Keratinocyte (primary cell): ENCODE measurements around the gene SRP68. TPM values are rescaled to one million over a fixed set of nuclear protein-coding genes. Genes with fewer than 3 reads are reported as not detected.

Experiments
- DNase-seq: peaks from one replicate; pipeline ENCODE4 v3.0.0-alpha.2; 2011; ENCODE audit warnings: low read depth, missing footprints, low spot score
- FAIRE-seq: peaks from 2 replicates; lab custom pipeline; 2011; peaks lifted over from hg19 to GRCh38; lab: Jason Lieb, UNC
- H2AFZ ChIP-seq: 2 replicates; pipeline ENCODE4 v1.6.0; 2012; ENCODE audit warnings: low read length, control low read depth, inconsistent platforms; ENCODE audit not compliant: control insufficient read depth
- H3K27ac ChIP-seq: 2 replicates; pipeline ENCODE4 v1.5.1; 2011; ENCODE audit warnings: low read length; ENCODE audit not compliant: control insufficient read depth, insufficient read depth
- H3K27me3 ChIP-seq: 3 replicates; pipeline ENCODE4 v1.6.0; 2011; ENCODE audit warnings: low read length; ENCODE audit not compliant: control insufficient read depth, insufficient read depth; ENCODE audit errors: extremely low read depth
- H3K36me3 ChIP-seq, 2 experiments: 2 replicates in 1 of 2; 3 replicates in 1 of 2; pipeline ENCODE4 v1.5.1; 2011; ENCODE audit warnings: low read length in 2 of 2, mild to moderate bottlenecking in 1 of 2; ENCODE audit not compliant: control insufficient read depth in 2 of 2, insufficient read depth in 2 of 2; ENCODE audit errors: extremely low read depth in 1 of 2
- H3K4me1 ChIP-seq: 3 replicates; pipeline ENCODE4 v1.5.1; 2011; ENCODE audit warnings: low read length; ENCODE audit not compliant: control insufficient read depth, insufficient read depth; ENCODE audit errors: extremely low read depth
- H3K4me2 ChIP-seq: 3 replicates; pipeline ENCODE4 v1.6.0; 2011; ENCODE audit warnings: low read depth, low read length; ENCODE audit not compliant: control insufficient read depth, insufficient read depth; ENCODE audit errors: extremely low read depth
- H3K4me3 ChIP-seq, 3 experiments: fragments of 200-600 bp in 1 of 3; sonication (generic) in 1 of 3; 2 replicates in 2 of 3; 3 replicates in 1 of 3; pipeline ENCODE4 v1.5.1; 2011 to 2016; ENCODE audit warnings: low read length in 3 of 3, mild to moderate bottlenecking in 3 of 3, control low read depth in 2 of 3, inconsistent platforms in 1 of 3, low read depth in 1 of 3, mixed read lengths in 1 of 3, mixed run types in 1 of 3, moderate library complexity in 1 of 3; ENCODE audit not compliant: control insufficient read depth in 2 of 3, insufficient read depth in 2 of 3; ENCODE audit errors: extremely low read depth in 1 of 3
- H3K79me2 ChIP-seq: 2 replicates; pipeline ENCODE4 v1.6.0; 2012; ENCODE audit warnings: low read length; ENCODE audit not compliant: control insufficient read depth, insufficient read depth
- H3K9ac ChIP-seq: 3 replicates; pipeline ENCODE4 v1.6.0; 2011; ENCODE audit warnings: low read length; ENCODE audit not compliant: control insufficient read depth, insufficient read depth; ENCODE audit errors: extremely low read depth
- H3K9me1 ChIP-seq: 3 replicates; pipeline ENCODE4 v1.6.0; 2011; ENCODE audit warnings: low read length; ENCODE audit not compliant: control insufficient read depth, insufficient read depth; ENCODE audit errors: extremely low read depth
- H3K9me3 ChIP-seq: 2 replicates; pipeline ENCODE4 v1.5.1; 2012; ENCODE audit warnings: low read depth, low read length; ENCODE audit not compliant: control insufficient read depth
- H4K20me1 ChIP-seq: 3 replicates; pipeline ENCODE4 v1.6.0; 2011; ENCODE audit warnings: low read length; ENCODE audit not compliant: control insufficient read depth, insufficient read depth; ENCODE audit errors: extremely low read depth
- EZH2 ChIP-seq: IDR thresholded peaks from one replicate; pipeline ENCODE4 v1.6.1; 2012; ENCODE audit warnings: inconsistent platforms, mild to moderate bottlenecking, low read length, moderate library complexity
- dilution Hi-C: fragments of 300-500 bp; cut with MboI; formaldehyde crosslinking; loops from one replicate; pipeline ENCODE4 v1.7.0; 2020; ENCODE audit warnings: low sequenced_read_pairs; ENCODE audit not compliant: extremely low pct_ligation_motif_present
- polyA plus RNA-seq, 5 experiments: library from polyadenylated mRNA; depleted of rRNA in 3 of 5; stranded (reverse) in 3 of 5; stranded (forward) in 1 of 5; unstranded in 1 of 5; fragments of >200 nt; gene quantifications; 1 replicate in 1 of 5; 2 replicates in 3 of 5; 3 replicates in 1 of 5; pipeline versions ENCODE4 v1.2.1 to v1.2.3, GENCODE V29; 2011 to 2012; ENCODE audit warnings: missing spikeins in 2 of 5, low read depth in 1 of 5, low replicate concordance in 1 of 5
- small RNA-seq, 3 experiments: library from RNA; depleted of rRNA; stranded (forward); fragments of <200 nt; gene quantifications; one replicate each; pipeline ENCODE3, GENCODE V24; 2012; ENCODE audit warnings: low read depth in 3 of 3, low replicate concordance in 1 of 3; ENCODE audit not compliant: insufficient read length in 3 of 3
- TF ChIP-seq, protein P1 (sequence below), 3 experiments: IDR thresholded peaks in 1 of 3; conservative IDR thresholded peaks in 1 of 3; optimal IDR thresholded peaks in 1 of 3; 2 replicates in 2 of 3; 3 replicates in 1 of 3; pipeline versions ENCODE3 to v1.5.1; 2011; ENCODE audit warnings: low read length in 3 of 3, mild to moderate bottlenecking in 3 of 3, moderate library complexity in 2 of 3, control low read depth in 1 of 3, inconsistent platforms in 1 of 3; ENCODE audit not compliant: insufficient read depth in 2 of 3; ENCODE audit errors: extremely low read depth in 1 of 3

The SRP68 gene
- polyA plus RNA-seq, 1 donor (not counting 4 experiments of a cell fraction or from before 2014, with no cell fraction given) = 81.3 TPM

DNA sequence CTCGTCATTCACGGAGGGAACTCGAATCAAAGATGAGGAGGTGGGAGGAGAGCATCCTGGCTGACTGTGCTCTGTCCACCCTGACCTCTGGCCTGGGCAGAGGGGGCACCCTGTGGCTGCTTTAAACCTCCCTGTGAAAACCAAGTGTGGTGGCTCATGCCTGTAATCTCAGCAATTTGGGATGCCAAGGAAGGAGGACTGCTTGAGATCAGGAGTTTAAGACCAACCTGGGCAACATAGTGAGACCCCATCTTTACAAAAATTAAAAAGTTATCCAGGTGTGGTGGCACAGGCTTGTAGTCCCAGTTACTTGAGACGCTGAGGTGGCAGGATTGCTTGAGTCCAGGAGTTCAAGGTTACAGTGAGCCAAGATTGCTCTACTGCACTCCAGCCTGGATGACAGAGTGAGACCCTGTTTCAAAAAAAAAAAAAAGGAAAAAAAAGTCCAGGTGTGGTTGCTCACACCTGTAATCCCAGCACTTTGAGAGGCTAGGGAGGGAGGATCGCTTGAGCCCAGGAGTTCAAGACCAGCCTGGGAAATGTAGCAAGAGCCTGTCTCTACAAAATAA lies 77.4 kb downstream of the SRP68 start:
- Histone ChIP-seq H3K9me3 (no peaks in the 10 kb centered on the region), H3K27me3 (no peaks in the 10 kb centered on the region), H3K9ac (no peak overlapping the region), H2AFZ (no peak overlapping the region), H3K4me1 (peaks cover 14% of the 10 kb centered on the region), H3K27ac (no peak overlapping the region), H4K20me1 (no peaks in the 10 kb centered on the region), H3K4me3 (no peak overlapping the region), H3K9me1 (peaks cover 2% of the 10 kb centered on the region), H3K36me3 (peaks cover 0 to 3% of the 10 kb centered on the region in 2 experiments), H3K4me2 (no peak overlapping the region), H3K79me2 (no peaks in the 10 kb centered on the region)
- TF ChIP-seq EZH2 = no peak
- TF ChIP-seq, protein P1, sequence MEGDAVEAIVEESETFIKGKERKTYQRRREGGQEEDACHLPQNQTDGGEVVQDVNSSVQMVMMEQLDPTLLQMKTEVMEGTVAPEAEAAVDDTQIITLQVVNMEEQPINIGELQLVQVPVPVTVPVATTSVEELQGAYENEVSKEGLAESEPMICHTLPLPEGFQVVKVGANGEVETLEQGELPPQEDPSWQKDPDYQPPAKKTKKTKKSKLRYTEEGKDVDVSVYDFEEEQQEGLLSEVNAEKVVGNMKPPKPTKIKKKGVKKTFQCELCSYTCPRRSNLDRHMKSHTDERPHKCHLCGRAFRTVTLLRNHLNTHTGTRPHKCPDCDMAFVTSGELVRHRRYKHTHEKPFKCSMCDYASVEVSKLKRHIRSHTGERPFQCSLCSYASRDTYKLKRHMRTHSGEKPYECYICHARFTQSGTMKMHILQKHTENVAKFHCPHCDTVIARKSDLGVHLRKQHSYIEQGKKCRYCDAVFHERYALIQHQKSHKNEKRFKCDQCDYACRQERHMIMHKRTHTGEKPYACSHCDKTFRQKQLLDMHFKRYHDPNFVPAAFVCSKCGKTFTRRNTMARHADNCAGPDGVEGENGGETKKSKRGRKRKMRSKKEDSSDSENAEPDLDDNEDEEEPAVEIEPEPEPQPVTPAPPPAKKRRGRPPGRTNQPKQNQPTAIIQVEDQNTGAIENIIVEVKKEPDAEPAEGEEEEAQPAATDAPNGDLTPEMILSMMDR (optimal IDR thresholded peaks at IDR 0.05 in 1 of 3, IDR thresholded peaks at IDR 0.05 in 1 of 3, conservative IDR thresholded peaks at IDR 0.05 in 1 of 3; ENCODE audit: extremely low read depth in 1 of 3, insufficient read depth in 2 of 3, low read length in 3 of 3) = no peak
- dilution Hi-C loops = no loop called here
- no peak for FAIRE-seq
- no peak for DNase-seq

DNA sequence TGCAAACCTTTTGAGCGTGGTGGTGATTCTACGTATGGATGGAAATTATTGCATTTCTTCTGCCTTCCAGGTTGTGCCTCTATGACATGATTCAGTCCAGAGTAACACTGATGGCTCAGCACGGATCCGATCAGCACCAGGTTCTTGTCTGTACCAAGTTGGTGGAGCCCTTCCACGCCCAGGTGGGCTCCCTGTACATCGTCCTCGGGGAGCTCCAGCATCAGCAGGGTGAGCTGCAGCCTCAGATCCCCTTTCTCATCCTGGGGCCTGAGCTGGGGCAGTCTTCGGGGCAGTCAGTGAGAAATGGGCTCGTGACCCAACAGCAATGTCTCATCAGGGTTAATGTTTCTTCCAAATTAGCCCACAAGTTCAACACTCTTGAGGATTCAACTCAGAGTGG lies 80.9 kb downstream of the SRP68 start:
- no peaks in the 10 kb centered on the region for H3K4me1 ChIP-seq
- H3K4me2 ChIP-seq = no peak overlapping the region
- H3K36me3 ChIP-seq = peaks cover 0 to 3% of the 10 kb centered on the region in 2 experiments
- no peaks in the 10 kb centered on the region for H3K27me3 ChIP-seq
- no peak overlapping the region for H3K27ac ChIP-seq
- H4K20me1 ChIP-seq = no peaks in the 10 kb centered on the region
- TF ChIP-seq, protein P1 (optimal IDR thresholded peaks at IDR 0.05 in 1 of 3, IDR thresholded peaks at IDR 0.05 in 1 of 3, conservative IDR thresholded peaks at IDR 0.05 in 1 of 3; ENCODE audit: extremely low read depth in 1 of 3, insufficient read depth in 2 of 3, low read length in 3 of 3) = no peak
- no peak for TF ChIP-seq EZH2
- FAIRE-seq (no peak), DNase-seq (no peak)
- H3K9me1 ChIP-seq = no peaks in the 10 kb centered on the region
- dilution Hi-C loops = no loop called here
- H3K9ac ChIP-seq = no peak overlapping the region
- no peak overlapping the region for H3K4me3 ChIP-seq
- no peaks in the 10 kb centered on the region for H3K9me3 ChIP-seq
- H2AFZ ChIP-seq = no peak overlapping the region
- no peaks in the 10 kb centered on the region for H3K79me2 ChIP-seq

Small RNA genes within 50 kb of the gene (small RNA-seq; reads per million reads assigned to genes)
- 0 to 0.33 (median 0.25) reads per million in 3 experiments for gene MIR6868

Other genes starting within 250 kb of the SRP68 start
- gene UNC13D, start 228.1 kb downstream of the SRP68 start, polyA plus RNA-seq = 0.25 to 0.79 TPM (median 0.36 TPM) in 3 replicates
- gene WBP2, start 217.2 kb downstream of the SRP68 start, polyA plus RNA-seq = 17.0 to 41.4 TPM (median 23.3 TPM) in 3 replicates
- 9.4 to 20.7 TPM (median 10.9 TPM) in 3 replicates for gene TRIM47, start 193.9 kb downstream of the SRP68 start, polyA plus RNA-seq
- 7.4 to 10.6 TPM (median 7.8 TPM) in 3 replicates for gene TRIM65, start 175.6 kb downstream of the SRP68 start, polyA plus RNA-seq
- gene MRPL38, start 167.6 kb downstream of the SRP68 start, polyA plus RNA-seq = 25.2 to 33.8 TPM (median 30.0 TPM) in 3 replicates
- 3.0 to 6.2 TPM (median 4.3 TPM) in 3 replicates for gene FBF1, start 131.5 kb downstream of the SRP68 start, polyA plus RNA-seq
- 29.7 to 42.8 TPM (median 31.8 TPM) in 3 replicates for gene ACOX1, start 93.4 kb downstream of the SRP68 start, polyA plus RNA-seq
- gene TEN1, start 93.3 kb downstream of the SRP68 start, polyA plus RNA-seq = 11.7 to 22.3 TPM (median 15.6 TPM) in 3 replicates
- gene CDK3, start 71.7 kb downstream of the SRP68 start, polyA plus RNA-seq = 1.8 to 3.6 TPM (median 2.0 TPM) in 3 replicates
- gene EVPL, start 45.2 kb downstream of the SRP68 start, polyA plus RNA-seq = 6.4 to 11.9 TPM (median 7.6 TPM) in 3 replicates
- gene GALR2, start 2.3 kb upstream of the SRP68 start, polyA plus RNA-seq = 0.06 TPM in 1 of 3 replicates, not detected in the others
- not detected in 3 replicates for gene ZACN, start 6.7 kb upstream of the SRP68 start, polyA plus RNA-seq
- 60.6 to 90.9 TPM (median 61.0 TPM) in 3 replicates for gene EXOC7, start 31.3 kb upstream of the SRP68 start, polyA plus RNA-seq
- 0.01 to 0.03 TPM (median 0.02 TPM) in 3 replicates for gene FOXJ1, start 68.7 kb upstream of the SRP68 start, polyA plus RNA-seq
- not detected in 3 replicates for gene RNF157, start 168.0 kb upstream of the SRP68 start, polyA plus RNA-seq
- 9.4 to 33.9 TPM (median 28.7 TPM) in 3 replicates for gene UBALD2, start 192.8 kb upstream of the SRP68 start, polyA plus RNA-seq
- gene QRICH2, start 235.8 kb upstream of the SRP68 start, polyA plus RNA-seq = 1.1 to 4.8 TPM (median 1.6 TPM) in 3 replicates